Erythroblast (primary cell): ENCODE measurements around the gene NENF.

ENCODE experiments used
- GATA1 ChIP-seq: IDR thresholded peaks from 2 replicates; pipeline ENCODE4 v1.6.1; 2011; ENCODE audit warnings: low read depth, mild to moderate bottlenecking, control low read depth, low read length, moderate library complexity
- POLR2A ChIP-seq: IDR thresholded peaks from 2 replicates; pipeline ENCODE4 v1.6.1; 2011; ENCODE audit warnings: mild to moderate bottlenecking, low read length

GRCh38 chr1:212428496-212428895, 4.2 kb upstream of the NENF start:
- TF ChIP-seq POLR2A (no peak), GATA1 (no peak)
